HepG2 (cell line): ENCODE data around the gene LUC7L2. TPM values are rescaled to one million over a fixed set of nuclear protein-coding genes. Genes with fewer than 3 reads are reported as not detected.

Experiments
- ATAC-seq: fragments of 200-7000 bp; cut with Tn5 transposase; 3 replicates; pipeline ENCODE4 v1.9.1; 2020; ENCODE audit warnings: mild to moderate bottlenecking, moderate library complexity
- BruUV-seq: library from RNA; stranded (reverse); fragments of 400-500 nt; replicated peaks from 2 replicates; lab custom pipeline; 2021; lab: Mats Ljungman, UMichigan
- CTCF ChIA-PET: fragments of 300-600 bp; formaldehyde crosslinking; extraction: SDS; loops from one replicate; lab custom pipeline; 2021; ENCODE audit warnings: low total read pairs, inconsistent platforms, low intra/inter-chr PET ratio; lab: Yijun Ruan, JAX
- POLR2A ChIA-PET: fragments of 350-600 bp; sonication (Branson Sonifier 250); formaldehyde crosslinking; loops from one replicate; lab custom pipeline; 2020; ENCODE audit warnings: antibody characterized with exemption, inconsistent platforms; lab: Yijun Ruan, JAX
- DNase-seq: peaks from one replicate; pipeline ENCODE4 v3.0.0-alpha.2; 2015; ENCODE audit warnings: low spot score
- FAIRE-seq: peaks from 3 replicates; lab custom pipeline; 2011; peaks lifted over from hg19 to GRCh38; lab: Jason Lieb, UNC
- H2AFZ ChIP-seq: one replicate; pipeline ENCODE4 v1.6.1; 2011; ENCODE audit warnings: low read length, inconsistent platforms
- H3K27ac ChIP-seq: fragments of 300-600 bp; 3 replicates; pipeline ENCODE4 v1.8.0; 2011; ENCODE audit warnings: mixed run types, mild to moderate bottlenecking, mixed read lengths, low read length, inconsistent platforms; ENCODE audit not compliant: insufficient read depth; ENCODE audit errors: extremely low read length
- H3K27me3 ChIP-seq, 2 experiments: fragments of 200-600 bp in 1 of 2; 2 replicates in 1 of 2; 3 replicates in 1 of 2; pipeline versions ENCODE4 v1.6.0 to v1.8.0; 2011; ENCODE audit warnings: low read length in 2 of 2, mild to moderate bottlenecking in 2 of 2, moderate library complexity in 2 of 2, inconsistent platforms in 1 of 2; ENCODE audit not compliant: insufficient read depth in 2 of 2, control insufficient read depth in 1 of 2
- H3K36me3 ChIP-seq, 2 experiments: fragments of 200-600 bp in 1 of 2; replicated peaks in 1 of 2; 2 replicates in 1 of 2; 3 replicates in 1 of 2; pipeline versions ENCODE4 v1.5.1 to v1.8.0; 2011; ENCODE audit warnings: low read length in 2 of 2, inconsistent platforms in 1 of 2; ENCODE audit not compliant: insufficient read depth in 2 of 2, control insufficient read depth in 1 of 2
- H3K4me1 ChIP-seq: 2 replicates; pipeline ENCODE4 v1.5.1; 2012; ENCODE audit warnings: low read length, inconsistent platforms; ENCODE audit not compliant: insufficient read depth
- H3K4me2 ChIP-seq: 2 replicates; pipeline ENCODE4 v1.6.0; 2011; ENCODE audit warnings: low read depth, low read length, inconsistent platforms
- H3K4me3 ChIP-seq, 3 experiments: fragments of 200-600 bp in 1 of 3; sonication (generic), shearing (Covaris generic) in 1 of 3; replicated peaks in 1 of 3; 2 replicates each; pipeline ENCODE4 v1.5.1; 2011 to 2016; ENCODE audit warnings: low read length in 3 of 3, inconsistent platforms in 2 of 3, low read depth in 2 of 3, mild to moderate bottlenecking in 2 of 3, control low read depth in 1 of 3, mixed read lengths in 1 of 3; ENCODE audit not compliant: insufficient read depth in 1 of 3
- H3K79me2 ChIP-seq: one replicate; pipeline ENCODE4 v1.6.1; 2011; ENCODE audit warnings: low read length, inconsistent platforms; ENCODE audit not compliant: insufficient read depth
- H3K9ac ChIP-seq: 2 replicates; pipeline ENCODE4 v1.6.0; 2011; ENCODE audit warnings: mild to moderate bottlenecking, low read depth, low read length, inconsistent platforms; ENCODE audit not compliant: insufficient read depth
- H3K9me3 ChIP-seq: 2 replicates; pipeline ENCODE4 v1.5.1; 2012; ENCODE audit warnings: mild to moderate bottlenecking, low read length
- H4K20me1 ChIP-seq: 2 replicates; pipeline ENCODE4 v1.6.0; 2011; ENCODE audit warnings: inconsistent platforms, mild to moderate bottlenecking, low read length, moderate library complexity; ENCODE audit not compliant: insufficient read depth
- ZNF564 ChIP-seq: sonication (generic); formaldehyde crosslinking; IDR thresholded peaks from 2 replicates; pipeline ENCODE4 v1.8.1; 2023; ENCODE audit warnings: mild to moderate bottlenecking, missing genetic modification reagents
- ZNF609 ChIP-seq: sonication (generic); formaldehyde crosslinking; IDR thresholded peaks from 2 replicates; pipeline ENCODE4 v1.4.0; 2020; ENCODE audit warnings: mild to moderate bottlenecking, missing genetic modification reagents, borderline replicate concordance
- WGBS: methylation state at CpG from one replicate; pipeline ENCODE4 v1.1.6; 2017; ENCODE audit warnings: low lambda C conversion rate; 5-methylcytosine and 5-hydroxymethylcytosine counted together
- in situ Hi-C: cut with HindIII; loops from 2 replicates; pipeline ENCODE4 v1.10.0; 2017; ENCODE audit warnings: low pct_unique_long_range_greater_than_20kb; ENCODE audit not compliant: extremely low pct_ligation_motif_present
- intact Hi-C: fragments of 100-400 bp; cut with micrococcal nuclease; formaldehyde crosslinking; loops from one replicate; pipeline ENCODE4 v1.10.0; 2022; ENCODE audit not compliant: unreplicated experiment
- polyA plus RNA-seq, 8 experiments: library from polyadenylated mRNA; depleted of rRNA in 3 of 8; stranded (reverse) in 7 of 8; unstranded in 1 of 8; fragments of >200 nt; fragmentation: Illumina TruSeq in 4 of 8; extraction: Trizol in 4 of 8; gene quantifications; 2 replicates each; pipeline versions ENCODE4 v1.2.1 to v1.2.3, GENCODE V29; 2011 to 2016; ENCODE audit warnings: low read depth in 4 of 8, missing spikeins in 1 of 8, mixed read lengths in 1 of 8; ENCODE audit not compliant: insufficient read depth in 1 of 8
- total RNA-seq, 5 experiments: library from RNA; depleted of rRNA; stranded (reverse); fragments of >200 nt; fragmentation: Illumina TruSeq; extraction: Trizol; gene quantifications; 2 replicates each; pipeline ENCODE4 v1.2.3, GENCODE V29; 2016; ENCODE audit warnings: low read depth in 1 of 5
- TF ChIP-seq, protein P1 (sequence below): sonication (generic); formaldehyde crosslinking; IDR thresholded peaks from 2 replicates; pipeline ENCODE4 v1.4.0; 2020; ENCODE audit warnings: mild to moderate bottlenecking, missing genetic modification reagents

Gene LUC7L2
- total and polyA plus RNA-seq, 2 of the 13 experiments (the other 11 are each of a cell fraction or from before 2014, with no cell fraction given) = 17.9 to 50.7 TPM

- no peaks in the 10 kb centered on the region for H3K79me2 ChIP-seq
- no peak for TF ChIP-seq ZNF609 (CRISPR knock-in tag)
- no peak for TF ChIP-seq ZNF564
- TF ChIP-seq, protein P1, sequence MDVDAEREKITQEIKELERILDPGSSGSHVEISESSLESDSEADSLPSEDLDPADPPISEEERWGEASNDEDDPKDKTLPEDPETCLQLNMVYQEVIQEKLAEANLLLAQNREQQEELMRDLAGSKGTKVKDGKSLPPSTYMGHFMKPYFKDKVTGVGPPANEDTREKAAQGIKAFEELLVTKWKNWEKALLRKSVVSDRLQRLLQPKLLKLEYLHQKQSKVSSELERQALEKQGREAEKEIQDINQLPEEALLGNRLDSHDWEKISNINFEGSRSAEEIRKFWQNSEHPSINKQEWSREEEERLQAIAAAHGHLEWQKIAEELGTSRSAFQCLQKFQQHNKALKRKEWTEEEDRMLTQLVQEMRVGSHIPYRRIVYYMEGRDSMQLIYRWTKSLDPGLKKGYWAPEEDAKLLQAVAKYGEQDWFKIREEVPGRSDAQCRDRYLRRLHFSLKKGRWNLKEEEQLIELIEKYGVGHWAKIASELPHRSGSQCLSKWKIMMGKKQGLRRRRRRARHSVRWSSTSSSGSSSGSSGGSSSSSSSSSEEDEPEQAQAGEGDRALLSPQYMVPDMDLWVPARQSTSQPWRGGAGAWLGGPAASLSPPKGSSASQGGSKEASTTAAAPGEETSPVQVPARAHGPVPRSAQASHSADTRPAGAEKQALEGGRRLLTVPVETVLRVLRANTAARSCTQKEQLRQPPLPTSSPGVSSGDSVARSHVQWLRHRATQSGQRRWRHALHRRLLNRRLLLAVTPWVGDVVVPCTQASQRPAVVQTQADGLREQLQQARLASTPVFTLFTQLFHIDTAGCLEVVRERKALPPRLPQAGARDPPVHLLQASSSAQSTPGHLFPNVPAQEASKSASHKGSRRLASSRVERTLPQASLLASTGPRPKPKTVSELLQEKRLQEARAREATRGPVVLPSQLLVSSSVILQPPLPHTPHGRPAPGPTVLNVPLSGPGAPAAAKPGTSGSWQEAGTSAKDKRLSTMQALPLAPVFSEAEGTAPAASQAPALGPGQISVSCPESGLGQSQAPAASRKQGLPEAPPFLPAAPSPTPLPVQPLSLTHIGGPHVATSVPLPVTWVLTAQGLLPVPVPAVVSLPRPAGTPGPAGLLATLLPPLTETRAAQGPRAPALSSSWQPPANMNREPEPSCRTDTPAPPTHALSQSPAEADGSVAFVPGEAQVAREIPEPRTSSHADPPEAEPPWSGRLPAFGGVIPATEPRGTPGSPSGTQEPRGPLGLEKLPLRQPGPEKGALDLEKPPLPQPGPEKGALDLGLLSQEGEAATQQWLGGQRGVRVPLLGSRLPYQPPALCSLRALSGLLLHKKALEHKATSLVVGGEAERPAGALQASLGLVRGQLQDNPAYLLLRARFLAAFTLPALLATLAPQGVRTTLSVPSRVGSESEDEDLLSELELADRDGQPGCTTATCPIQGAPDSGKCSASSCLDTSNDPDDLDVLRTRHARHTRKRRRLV (CRISPR knock-in tag) = no peak
- TF ChIP-seq, all 625 proteins: peak for 0
- no peak overlapping the region for H2AFZ ChIP-seq
- in situ Hi-C loops = no loop called here
- 95% methylated on average over 7 of the region's 7 CpGs for WGBS
- H3K4me3 ChIP-seq = no peak overlapping the region
- FAIRE-seq (no peak), DNase-seq (no peak), ATAC-seq (no peak)
- H3K9me3 ChIP-seq = no peaks in the 10 kb centered on the region
- peaks cover 6 to 55% of the 10 kb centered on the region in 2 experiments for H3K36me3 ChIP-seq
- ChIA-PET POLR2A (no interaction called here), CTCF (no interaction called here)
- intact Hi-C loops = no loop called here
- H4K20me1 ChIP-seq = no peaks in the 10 kb centered on the region
- H3K27ac ChIP-seq = no peak overlapping the region
- no peak overlapping the region for H3K4me2 ChIP-seq
- no peaks in the 10 kb centered on the region for H3K27me3 ChIP-seq
- no peak overlapping the region for H3K9ac ChIP-seq
- H3K4me1 ChIP-seq = no peaks in the 10 kb centered on the region
- no TSS peak for BruUV-seq
Observed at GRCh38 chr7:139422126-139422525, 62.4 kb downstream of the LUC7L2 start.
